AG04449 (cell line): ENCODE results near the gene NDUFV1.
"Not testable (repeated sequence)": the region's sequence is repeated elsewhere in the genome, so short reads cannot be mapped to it uniquely, and the experiment has no call there.

Experiments used
- CTCF ChIA-PET: fragments of 350-600 bp; formaldehyde crosslinking; extraction: SDS; loops from one replicate; lab custom pipeline; 2021; ENCODE audit warnings: antibody characterized with exemption; lab: Yijun Ruan, JAX
- POLR2A ChIA-PET: fragments of 400-600, 350-600 bp; formaldehyde crosslinking; extraction: SDS; loops from one replicate; lab custom pipeline; 2020; ENCODE audit warnings: antibody characterized with exemption, inconsistent platforms; lab: Yijun Ruan, JAX
- DNase-seq: peaks from one replicate; pipeline ENCODE4 v3.0.0-alpha.2; 2010; ENCODE audit warnings: low read depth, low spot score
- H3K4me3 ChIP-seq: 2 replicates; pipeline ENCODE4 v1.5.1; 2011; ENCODE audit warnings: low read depth, mild to moderate bottlenecking, control low read depth, low read length
- TF ChIP-seq, protein P1 (sequence below): IDR thresholded peaks from one replicate; pipeline ENCODE4 v1.5.1; 2011; ENCODE audit warnings: mild to moderate bottlenecking, moderate library complexity, low read length, control low read depth, inconsistent platforms; ENCODE audit not compliant: insufficient read depth; ENCODE audit errors: missing control alignments

NDUFV1 gene

DNA sequence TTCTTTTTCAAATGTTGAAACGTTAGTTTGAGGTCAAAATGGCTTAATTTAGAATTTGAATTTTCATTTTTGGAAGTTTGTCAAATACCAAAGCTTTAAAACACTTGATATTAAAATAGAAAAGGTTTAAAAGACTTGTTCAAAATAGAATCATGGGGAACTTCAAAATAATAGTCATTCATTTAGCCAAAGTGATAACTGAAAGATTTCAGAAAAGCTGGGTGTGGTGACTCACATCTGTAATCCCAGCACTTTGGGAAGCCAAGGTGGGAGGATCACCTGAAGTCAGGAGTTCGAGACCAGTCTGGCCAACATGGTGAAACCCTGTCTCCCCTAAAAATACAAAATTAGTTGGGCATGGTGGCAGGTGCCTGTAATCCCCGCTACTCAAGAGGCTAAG lies 12.3 kb upstream of the NDUFV1 start:
- POLR2A ChIA-PET = no interaction called here
- DNase-seq = no peak
- no peak overlapping the region for H3K4me3 ChIP-seq
- CTCF ChIA-PET = interaction anchor here (1.5 kb wide), 1 partner anchor 35 kb away, joined by 3 read pairs; the partner anchor contains the start of gene NUDT8
- TF ChIP-seq, protein P1, sequence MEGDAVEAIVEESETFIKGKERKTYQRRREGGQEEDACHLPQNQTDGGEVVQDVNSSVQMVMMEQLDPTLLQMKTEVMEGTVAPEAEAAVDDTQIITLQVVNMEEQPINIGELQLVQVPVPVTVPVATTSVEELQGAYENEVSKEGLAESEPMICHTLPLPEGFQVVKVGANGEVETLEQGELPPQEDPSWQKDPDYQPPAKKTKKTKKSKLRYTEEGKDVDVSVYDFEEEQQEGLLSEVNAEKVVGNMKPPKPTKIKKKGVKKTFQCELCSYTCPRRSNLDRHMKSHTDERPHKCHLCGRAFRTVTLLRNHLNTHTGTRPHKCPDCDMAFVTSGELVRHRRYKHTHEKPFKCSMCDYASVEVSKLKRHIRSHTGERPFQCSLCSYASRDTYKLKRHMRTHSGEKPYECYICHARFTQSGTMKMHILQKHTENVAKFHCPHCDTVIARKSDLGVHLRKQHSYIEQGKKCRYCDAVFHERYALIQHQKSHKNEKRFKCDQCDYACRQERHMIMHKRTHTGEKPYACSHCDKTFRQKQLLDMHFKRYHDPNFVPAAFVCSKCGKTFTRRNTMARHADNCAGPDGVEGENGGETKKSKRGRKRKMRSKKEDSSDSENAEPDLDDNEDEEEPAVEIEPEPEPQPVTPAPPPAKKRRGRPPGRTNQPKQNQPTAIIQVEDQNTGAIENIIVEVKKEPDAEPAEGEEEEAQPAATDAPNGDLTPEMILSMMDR = no peak

DNA sequence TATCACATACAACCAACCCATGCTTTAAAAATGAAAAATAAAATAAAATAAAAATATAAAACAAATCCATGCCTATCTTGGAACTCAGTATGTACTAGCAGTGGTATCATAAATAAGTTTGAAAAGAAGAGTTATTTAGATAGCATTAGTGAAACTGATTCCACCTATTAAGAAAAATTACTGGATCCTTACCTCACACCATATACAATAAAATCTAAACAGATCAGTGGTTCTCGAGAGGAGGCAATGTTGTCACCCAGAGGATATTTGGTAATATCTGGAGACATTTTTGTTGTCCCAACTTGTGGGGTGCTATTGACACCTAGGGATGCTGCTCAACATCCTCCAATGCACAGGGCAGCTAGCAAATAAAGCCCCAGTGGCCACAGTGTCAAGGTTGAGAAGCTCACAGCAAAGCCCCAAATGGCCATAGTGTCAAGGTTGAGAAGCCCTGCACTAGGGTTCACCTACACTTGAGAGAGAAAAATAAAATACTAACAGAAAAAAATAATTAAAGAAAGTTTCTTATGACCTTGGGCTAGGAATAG lies 9.9 kb upstream of the NDUFV1 start:
- TF ChIP-seq, protein P1 = no peak
- H3K4me3 ChIP-seq = no peak overlapping the region
- ChIA-PET CTCF (interaction anchor here (0.8 to 1.5 kb wide), 4 partner anchors 12 to 31 kb away, joined by 3 to 5 read pairs (median 5); partner anchors contain the start of gene GSTP1), POLR2A (no interaction called here)
- DNase-seq = no peak

DNA sequence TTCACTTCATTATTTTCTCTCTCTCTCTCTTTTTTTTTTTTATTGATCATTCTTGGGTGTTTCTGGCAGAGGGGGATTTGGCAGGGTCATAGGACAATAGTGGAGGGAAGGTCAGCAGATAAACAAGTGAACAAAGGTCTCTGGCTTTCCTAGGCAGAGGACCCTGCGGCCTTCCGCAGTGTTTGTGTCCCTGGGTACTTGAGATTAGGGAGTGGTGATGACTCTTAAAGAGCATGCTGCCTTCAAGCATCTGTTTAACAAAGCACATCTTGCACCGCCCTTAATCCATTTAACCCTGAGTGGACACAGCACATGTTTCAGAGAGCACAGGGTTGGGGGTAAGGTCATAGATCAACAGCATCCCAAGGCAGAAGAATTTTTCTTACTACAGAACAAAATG lies 9.3 kb upstream of the NDUFV1 start:
- CTCF ChIA-PET, DNase-seq, POLR2A ChIA-PET, H3K4me3 ChIP-seq: not testable (repeated sequence)

DNA sequence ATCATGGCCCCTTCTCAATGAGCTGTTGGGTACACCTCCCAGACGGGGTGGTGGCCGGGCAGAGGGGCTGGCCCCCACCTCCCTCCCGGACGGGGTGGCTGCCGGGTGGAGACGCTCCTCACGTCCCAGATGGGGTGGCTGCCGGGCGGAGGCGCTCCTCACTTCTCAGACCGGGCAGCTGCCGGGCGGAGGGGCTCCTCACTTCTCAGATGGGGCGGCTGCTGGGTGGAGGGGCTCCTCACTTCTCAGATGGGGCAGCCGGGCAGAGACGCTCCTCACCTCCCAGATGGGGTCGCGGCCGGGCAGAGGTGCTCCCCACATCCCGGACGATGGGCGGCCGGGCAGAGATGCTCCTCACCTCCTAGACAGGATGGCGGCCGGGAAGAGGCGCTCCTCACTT lies 8.8 kb upstream of the NDUFV1 start:
- CTCF ChIA-PET, H3K4me3 ChIP-seq, POLR2A ChIA-PET: not testable (repeated sequence)

DNA sequence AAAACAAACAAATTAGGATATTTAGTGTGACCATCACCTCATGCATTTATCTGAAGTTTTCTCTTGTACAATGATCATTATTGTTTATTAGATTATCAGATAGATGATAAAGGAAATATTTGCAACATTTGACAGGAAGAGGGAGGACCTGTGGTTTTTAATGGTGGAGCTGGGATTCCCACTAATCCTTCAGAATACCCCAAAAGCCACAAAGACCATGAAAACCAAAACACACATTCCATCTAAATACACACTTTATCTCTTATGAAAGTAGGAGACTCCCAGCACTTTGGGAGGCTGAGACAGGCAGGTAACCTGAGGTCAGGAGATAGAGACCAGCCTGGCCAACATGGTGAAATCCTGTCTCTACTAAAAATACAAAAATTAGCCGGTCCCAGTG lies 7.6 kb upstream of the NDUFV1 start:
- no peak overlapping the region for H3K4me3 ChIP-seq
- no peak for DNase-seq
- TF ChIP-seq, protein P1 = no peak
- ChIA-PET CTCF (interaction anchor here (1.2 kb wide), 1 partner anchor 8 kb away, joined by 3 read pairs; no protein-coding TSS in a partner anchor), POLR2A (no interaction called here)

More for the DNA sequence above, 8.8 kb upstream of the NDUFV1 start:
- DNase-seq = not testable (repeated sequence)

DNA sequence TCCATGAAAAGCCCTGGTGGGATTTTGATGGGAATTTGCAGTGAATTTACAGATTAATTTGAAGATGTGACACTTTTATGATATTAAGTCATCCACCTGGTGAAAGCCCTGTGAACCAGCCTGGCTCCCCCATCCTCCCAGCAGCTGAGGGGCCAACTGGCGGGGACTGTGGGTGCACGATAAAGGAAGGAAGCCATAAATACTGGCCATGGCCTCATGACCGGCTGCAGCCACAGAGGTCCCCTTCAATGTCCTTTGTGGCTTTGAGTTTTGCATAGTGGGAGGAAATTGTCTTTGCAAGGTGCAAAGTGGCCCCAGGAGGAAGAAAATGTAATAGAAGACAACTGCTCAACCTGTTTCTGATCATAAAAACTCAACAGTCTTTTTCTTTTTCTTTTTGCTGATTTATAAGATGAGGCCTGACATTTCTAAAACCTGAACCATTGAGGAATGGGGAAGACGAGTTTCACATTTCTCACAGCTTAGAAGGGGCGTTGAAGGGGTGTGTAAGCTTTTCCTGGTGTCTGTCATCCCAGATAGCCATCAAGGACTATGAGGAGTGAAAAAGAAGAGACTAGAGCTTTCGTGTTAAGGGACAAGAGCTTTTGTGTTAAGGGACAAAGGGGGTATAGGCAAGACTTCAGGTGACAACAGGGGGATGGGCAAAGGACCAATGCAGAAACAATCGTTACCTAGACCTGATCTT lies 6.3 kb upstream of the NDUFV1 start:
- ChIA-PET CTCF (interaction anchor here (1.0 kb wide), 1 partner anchor 218 kb away, joined by 3 read pairs; no protein-coding TSS in a partner anchor), POLR2A (no interaction called here)
- DNase-seq = no peak
- TF ChIP-seq, protein P1 = no peak
- H3K4me3 ChIP-seq = no peak overlapping the region

DNA sequence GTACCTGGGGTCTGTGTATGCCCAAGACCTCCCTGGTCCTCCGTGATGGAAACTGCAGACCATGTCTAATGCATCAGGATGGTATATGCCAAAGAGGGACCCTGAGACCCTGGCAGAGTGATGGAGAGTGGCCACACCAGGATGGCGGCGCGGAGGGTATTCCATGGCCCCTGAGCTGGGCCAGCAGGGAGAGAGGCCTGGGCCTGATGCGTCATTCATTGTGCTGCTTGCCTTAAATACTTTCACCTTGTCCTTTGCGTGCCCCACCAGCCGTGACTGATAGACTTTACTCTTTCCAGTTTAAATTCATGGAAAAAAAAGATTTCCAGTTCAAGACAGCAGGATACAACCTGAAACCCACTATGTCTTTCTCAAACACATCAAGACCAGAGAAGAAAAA lies 5.6 kb upstream of the NDUFV1 start:
- CTCF ChIA-PET = interaction anchor here (0.9 to 1.0 kb wide), 2 partner anchors 9 to 219 kb away, joined by 3 read pairs; no protein-coding TSS in a partner anchor
- no peak for DNase-seq
- POLR2A ChIA-PET = no interaction called here
- no peak overlapping the region for H3K4me3 ChIP-seq
- TF ChIP-seq, protein P1 = no peak

DNA sequence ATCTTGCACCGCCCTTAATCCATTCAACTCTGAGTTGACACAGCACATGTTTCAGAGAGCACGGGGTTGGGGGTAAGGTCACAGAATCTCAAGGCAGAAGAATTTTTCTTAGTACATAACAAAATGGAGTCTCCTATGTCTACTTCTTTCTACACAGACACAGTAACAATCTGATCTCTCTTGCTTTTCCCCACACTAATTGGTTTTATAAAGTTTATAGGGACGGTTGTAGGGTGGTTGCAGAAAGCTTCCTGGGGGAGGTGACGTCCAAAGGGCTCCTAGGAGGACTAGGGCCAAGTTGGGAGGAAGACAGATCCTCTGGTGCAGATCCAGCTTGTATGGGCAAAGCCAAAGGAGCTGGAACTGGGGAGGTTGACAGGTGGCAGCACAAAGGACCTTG lies 2.6 kb upstream of the NDUFV1 start:
- CTCF ChIA-PET = interaction anchor here (1.1 kb wide), 1 partner anchor 10 kb away, joined by 3 read pairs; no protein-coding TSS in a partner anchor
- POLR2A ChIA-PET, DNase-seq, H3K4me3 ChIP-seq: not testable (repeated sequence)
